Prostate gland (tissue), 2 donors: ENCODE results near the gene PKNOX2. TPM values are rescaled to one million over a fixed set of nuclear protein-coding genes. Genes with fewer than 3 reads are reported as not detected.

Experiments used
- DNase-seq: peaks from one replicate; pipeline ENCODE4 v3.0.0-alpha.2; 2019; ENCODE audit warnings: low spot score
- H3K27ac ChIP-seq, 2 donors: fragments of 200-600 bp; sonication (generic); 2 replicates each; pipeline ENCODE4 v1.5.1; 2017 to 2019
- H3K27me3 ChIP-seq: fragments of 200-600 bp; sonication (generic); replicated peaks from 2 replicates; pipeline ENCODE4 v1.5.1; 2019; ENCODE audit not compliant: insufficient read depth
- H3K36me3 ChIP-seq, 2 donors: fragments of 200-600 bp; sonication (generic); 1 replicate in 1 of 2; 2 replicates in 1 of 2; pipeline versions ENCODE4 v1.5.1 to v1.8.1; 2017 to 2019
- H3K4me1 ChIP-seq: fragments of 200-600 bp; sonication (generic); replicated peaks from 2 replicates; pipeline ENCODE4 v1.5.1; 2019
- H3K4me3 ChIP-seq, 2 donors: fragments of 200-600 bp; sonication (generic); 2 replicates each; pipeline ENCODE4 v1.5.1; 2017 to 2019
- H3K9me3 ChIP-seq: fragments of 200-600 bp; sonication (generic); 2 replicates; pipeline ENCODE4 v1.5.1; 2017
- CTCF ChIP-seq, 4 experiments: fragments of 200-600 bp in 2 of 4; fragments of 450-650 bp in 2 of 4; sonication (generic) in 2 of 4; IDR thresholded peaks; 1 replicate in 3 of 4; 2 replicates in 1 of 4; pipeline ENCODE4 v1.5.1; 2016 to 2019; ENCODE audit warnings: antibody characterized with exemption in 4 of 4, mild to moderate bottlenecking in 2 of 4, moderate library complexity in 2 of 4
- POLR2A ChIP-seq: fragments of 450-650 bp; IDR thresholded peaks from one replicate; pipeline ENCODE4 v1.6.1; 2016; ENCODE audit warnings: antibody characterized with exemption, mild to moderate bottlenecking
- POLR2AphosphoS5 ChIP-seq: sonication (generic); formaldehyde crosslinking; IDR thresholded peaks from one replicate; pipeline ENCODE4 v1.6.1; 2017; ENCODE audit warnings: antibody characterized with exemption
- WGBS: methylation state at CpG from one replicate; pipeline ENCODE4 v1.1.5; 2018; 5-methylcytosine and 5-hydroxymethylcytosine counted together
- intact Hi-C: fragments of 100-400 bp; cut with DNase I; formaldehyde crosslinking; loops from one replicate; pipeline ENCODE4 v1.14.2; 2022
- total RNA-seq, 2 donors: library from RNA; depleted of rRNA; stranded (reverse); fragments of >200 nt; gene quantifications; one replicate each; pipeline ENCODE4 v1.1.0, GENCODE V29; 2016

The PKNOX2 gene
- total RNA-seq, 2 donors from 2014 or later = 12.3 to 14.7 TPM

- Histone ChIP-seq H3K27me3 (no peaks in the 10 kb centered on the region), H3K27ac (no peak overlapping the region), H3K36me3 (no peaks in the 10 kb centered on the region), H3K4me3 (no peak overlapping the region), H3K4me1 (no peaks in the 10 kb centered on the region), H3K9me3 (no peaks in the 10 kb centered on the region)
- 54% methylated on average over 2 of the region's 2 CpGs for WGBS
- intact Hi-C loops = no loop called here
- no peak for TF ChIP-seq CTCF (IDR thresholded peaks at IDR 0.05)
- no peak for TF ChIP-seq POLR2AphosphoS5
- TF ChIP-seq POLR2A = no peak
- no peak for DNase-seq
These were observed 10.7 kb upstream of the PKNOX2 start for GRCh38 chr11:125153837-125154236.

- TF ChIP-seq CTCF (IDR thresholded peaks at IDR 0.05) = no peak
- no peak for TF ChIP-seq POLR2AphosphoS5
- no peaks in the 10 kb centered on the region for H3K4me1 ChIP-seq
- H3K36me3 ChIP-seq = no peaks in the 10 kb centered on the region
- DNase-seq = no peak
- no peak overlapping the region for H3K27ac ChIP-seq
- H3K9me3 ChIP-seq = no peaks in the 10 kb centered on the region
- intact Hi-C loops = no loop called here
- H3K4me3 ChIP-seq = no peak overlapping the region
- WGBS = 39% methylated on average over 7 of the region's 7 CpGs
- H3K27me3 ChIP-seq = no peaks in the 10 kb centered on the region
These were observed 10.0 kb upstream of the PKNOX2 start for GRCh38 chr11:125154378-125155099.

- intact Hi-C loops = no loop called here
- 93% methylated on average over 6 of the region's 6 CpGs for WGBS
- no peaks in the 10 kb centered on the region for H3K36me3 ChIP-seq
These were observed 9.5 kb upstream of the PKNOX2 start for GRCh38 chr11:125155100-125155444.

GRCh38 chr11:125155767-125156166, 8.8 kb upstream of the PKNOX2 start:
- Histone ChIP-seq H3K27ac (no peak overlapping the region), H3K36me3 (no peaks in the 10 kb centered on the region), H3K4me1 (no peaks in the 10 kb centered on the region), H3K9me3 (no peaks in the 10 kb centered on the region), H3K27me3 (no peaks in the 10 kb centered on the region), H3K4me3 (no peak overlapping the region)
- no peak for TF ChIP-seq POLR2A
- TF ChIP-seq POLR2AphosphoS5 = no peak
- TF ChIP-seq CTCF (IDR thresholded peaks at IDR 0.05) = no peak
- WGBS = 89% methylated on average over 4 of the region's 4 CpGs
- intact Hi-C loops = no loop called here
- DNase-seq = no peak

More at GRCh38 chr11:125155100-125155444, 9.5 kb upstream of the PKNOX2 start:
- no peak overlapping the region for H3K4me3 ChIP-seq
- no peaks in the 10 kb centered on the region for H3K4me1 ChIP-seq
- no peak overlapping the region for H3K27ac ChIP-seq
- no peak for DNase-seq
- no peaks in the 10 kb centered on the region for H3K27me3 ChIP-seq
- H3K9me3 ChIP-seq = no peaks in the 10 kb centered on the region
- no peak for TF ChIP-seq POLR2AphosphoS5
- TF ChIP-seq POLR2A = no peak
- TF ChIP-seq CTCF (IDR thresholded peaks at IDR 0.05) = no peak

GRCh38 chr11:125156346-125157117, 8.0 kb upstream of the PKNOX2 start:
- no peak for TF ChIP-seq POLR2A
- TF ChIP-seq CTCF (IDR thresholded peaks at IDR 0.05) = no peak
- no peak for TF ChIP-seq POLR2AphosphoS5
- no peak for DNase-seq
- WGBS = 54% methylated on average over 8 of the region's 8 CpGs
- Histone ChIP-seq H3K4me1 (no peaks in the 10 kb centered on the region), H3K9me3 (no peaks in the 10 kb centered on the region), H3K27ac (no peak overlapping the region), H3K36me3 (no peaks in the 10 kb centered on the region), H3K27me3 (no peaks in the 10 kb centered on the region), H3K4me3 (no peak overlapping the region)
- intact Hi-C loops = no loop called here
